HG03066 (cell line): ENCODE results near the gene OR10A6.

ENCODE experiments used
- ATAC-seq: cut with Tn5 transposase; IDR thresholded peaks from one replicate; pipeline ENCODE4 v1.9.1; 2021; ENCODE audit warnings: low read depth; ENCODE audit not compliant: unreplicated experiment

OR10A6 gene

DNA sequence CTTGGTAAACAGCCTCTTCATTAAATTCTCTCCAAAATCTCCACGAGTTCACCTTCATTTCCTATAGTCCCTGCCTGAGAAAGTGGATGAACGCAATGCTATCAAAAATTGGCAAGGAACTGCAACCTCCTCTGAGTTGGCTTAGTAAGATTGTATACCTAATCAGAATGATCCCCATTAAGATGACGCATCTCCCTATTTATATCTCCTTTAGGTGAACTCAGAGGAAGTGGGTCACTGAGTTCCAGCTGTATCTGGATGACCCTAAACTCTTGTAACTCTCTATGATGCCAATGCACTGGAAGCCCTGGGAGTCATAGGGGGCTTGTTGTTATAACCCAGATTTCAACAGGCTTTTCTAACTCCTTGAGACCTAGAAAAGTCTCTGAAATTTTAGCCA is 48.2 kb downstream of the OR10A6 start:
- no peak for ATAC-seq
